ENCODE measurements around the gene GRHL1. TPM values are rescaled to one million over a fixed set of nuclear protein-coding genes. Genes with fewer than 3 reads are reported as not detected.

The GRHL1 gene
- total and polyA plus RNA-seq, 2 of the 4 experiments (the other 2 are of a cell fraction): 0.18 to 0.21 TPM

- TF ChIP-seq CTCF (conservative IDR thresholded peaks at IDR 0.05; ENCODE audit: low read depth, low read length): no peak
These were observed 33.5 kb downstream of the GRHL1 start (continued) for GRCh38 chr2:9984871-9985480.

Measured in IMR-90 (cell line).